ENCODE measurements around the gene TRMT11. TPM values are rescaled to one million over a fixed set of nuclear protein-coding genes. Genes with fewer than 3 reads are reported as not detected.
"Not testable (repeated sequence)": the region's sequence is repeated elsewhere in the genome, so short reads cannot be mapped to it uniquely, and the experiment has no call there.

The TRMT11 gene
- total RNA-seq, 1 donor from 2014 or later: 9.2 TPM

DNA sequence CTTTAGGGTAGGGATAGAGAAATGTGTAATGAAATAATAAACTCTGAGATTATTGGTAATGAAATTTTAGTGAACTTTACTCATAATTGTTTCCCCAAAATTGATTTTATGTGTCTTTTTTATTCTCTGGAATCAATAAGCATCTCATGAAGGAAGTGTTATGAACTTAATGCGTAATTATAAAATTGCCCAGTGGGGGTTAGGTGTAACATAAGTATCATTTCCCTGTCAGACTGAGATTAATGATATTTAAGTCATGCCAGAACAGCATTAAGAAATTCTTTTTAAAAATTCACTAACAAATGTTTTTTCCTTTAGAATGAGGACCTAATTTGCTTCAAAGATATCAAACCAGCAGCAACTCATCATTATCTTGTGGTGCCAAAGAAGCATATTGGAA is 19.8 kb upstream of the TRMT11 start:
- Histone ChIP-seq H3K9me3 (replicated peaks) (no peaks in the 10 kb centered on the region), H3K4me3 (no peak overlapping the region), H3K27me3 (ENCODE audit: low read depth) (no peaks in the 10 kb centered on the region), H3K36me3 (peaks cover 21% of the 10 kb centered on the region), H3K27ac (replicated peaks) (no peak overlapping the region), H3K4me1 (peaks cover 11% of the 10 kb centered on the region)
- DNase-seq: no peak
- TF ChIP-seq, protein P1, sequence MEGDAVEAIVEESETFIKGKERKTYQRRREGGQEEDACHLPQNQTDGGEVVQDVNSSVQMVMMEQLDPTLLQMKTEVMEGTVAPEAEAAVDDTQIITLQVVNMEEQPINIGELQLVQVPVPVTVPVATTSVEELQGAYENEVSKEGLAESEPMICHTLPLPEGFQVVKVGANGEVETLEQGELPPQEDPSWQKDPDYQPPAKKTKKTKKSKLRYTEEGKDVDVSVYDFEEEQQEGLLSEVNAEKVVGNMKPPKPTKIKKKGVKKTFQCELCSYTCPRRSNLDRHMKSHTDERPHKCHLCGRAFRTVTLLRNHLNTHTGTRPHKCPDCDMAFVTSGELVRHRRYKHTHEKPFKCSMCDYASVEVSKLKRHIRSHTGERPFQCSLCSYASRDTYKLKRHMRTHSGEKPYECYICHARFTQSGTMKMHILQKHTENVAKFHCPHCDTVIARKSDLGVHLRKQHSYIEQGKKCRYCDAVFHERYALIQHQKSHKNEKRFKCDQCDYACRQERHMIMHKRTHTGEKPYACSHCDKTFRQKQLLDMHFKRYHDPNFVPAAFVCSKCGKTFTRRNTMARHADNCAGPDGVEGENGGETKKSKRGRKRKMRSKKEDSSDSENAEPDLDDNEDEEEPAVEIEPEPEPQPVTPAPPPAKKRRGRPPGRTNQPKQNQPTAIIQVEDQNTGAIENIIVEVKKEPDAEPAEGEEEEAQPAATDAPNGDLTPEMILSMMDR (IDR thresholded peaks at IDR 0.05; ENCODE audit: borderline replicate concordance): no peak
- intact Hi-C loops (cut with micrococcal nuclease): loop anchor here (10.0 kb wide), 1 partner anchor 662 kb away; the partner anchor contains the start of gene HDDC2

DNA sequence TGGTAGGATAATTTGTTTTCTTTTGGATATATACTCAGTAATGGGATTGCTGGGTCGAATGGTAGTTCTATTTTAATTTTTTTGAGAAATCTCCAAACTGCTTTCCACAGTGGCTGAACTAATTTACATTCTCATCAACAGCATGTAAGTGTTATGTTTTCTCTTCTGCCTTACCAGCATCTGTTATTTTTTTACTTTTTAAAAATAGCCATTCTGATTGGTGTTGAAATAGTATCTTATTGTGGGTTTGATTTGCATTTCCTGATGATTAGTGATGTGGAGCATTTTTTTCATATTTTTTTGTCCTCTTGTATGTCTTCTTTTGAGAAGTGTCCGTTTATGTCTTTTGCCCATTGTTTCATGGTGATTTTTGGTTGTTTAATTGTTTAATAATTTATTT is 17.8 kb upstream of the TRMT11 start:
- Histone ChIP-seq H3K27ac (replicated peaks) (no peak overlapping the region), H3K36me3 (peaks cover 21% of the 10 kb centered on the region), H3K4me3 (no peak overlapping the region), H3K9me3 (replicated peaks) (no peaks in the 10 kb centered on the region), H3K4me1 (peaks cover 4% of the 10 kb centered on the region), H3K27me3 (ENCODE audit: low read depth) (no peaks in the 10 kb centered on the region)
- TF ChIP-seq, protein P1 (IDR thresholded peaks at IDR 0.05; ENCODE audit: borderline replicate concordance): no peak
- DNase-seq: no peak
- intact Hi-C loops (cut with micrococcal nuclease): loop anchor here (10.0 kb wide), 1 partner anchor 664 kb away; the partner anchor contains the start of gene HDDC2

DNA sequence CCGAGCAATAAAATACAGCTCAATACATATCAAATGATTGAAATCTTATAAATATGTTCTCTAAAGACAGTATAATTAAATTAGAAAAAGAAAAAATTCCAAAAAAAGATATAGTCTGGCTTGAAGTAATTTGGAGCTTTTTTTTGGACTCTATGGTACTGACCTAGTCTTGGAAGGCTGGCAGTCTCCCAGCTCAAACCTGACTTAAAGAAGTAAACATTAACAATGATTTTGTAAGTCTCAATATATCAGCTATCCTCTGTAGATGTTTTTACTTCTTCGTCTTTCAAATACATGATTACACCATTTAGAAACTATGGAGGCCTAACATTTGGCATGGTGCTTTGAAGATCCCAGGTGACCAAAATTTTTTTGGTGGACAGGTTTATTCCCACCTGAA is 15.6 kb upstream of the TRMT11 start:
- no peak for DNase-seq
- no peak overlapping the region for H3K27ac ChIP-seq (replicated peaks)
- H3K9me3 ChIP-seq (replicated peaks): no peaks in the 10 kb centered on the region
- intact Hi-C loops (cut with micrococcal nuclease): no loop called here
- H3K4me3 ChIP-seq: no peak overlapping the region
- TF ChIP-seq, protein P1 (IDR thresholded peaks at IDR 0.05; ENCODE audit: borderline replicate concordance): no peak
- H3K4me1 ChIP-seq: no peaks in the 10 kb centered on the region
- H3K27me3 ChIP-seq (ENCODE audit: low read depth): no peaks in the 10 kb centered on the region
- H3K36me3 ChIP-seq: peaks cover 30% of the 10 kb centered on the region

DNA sequence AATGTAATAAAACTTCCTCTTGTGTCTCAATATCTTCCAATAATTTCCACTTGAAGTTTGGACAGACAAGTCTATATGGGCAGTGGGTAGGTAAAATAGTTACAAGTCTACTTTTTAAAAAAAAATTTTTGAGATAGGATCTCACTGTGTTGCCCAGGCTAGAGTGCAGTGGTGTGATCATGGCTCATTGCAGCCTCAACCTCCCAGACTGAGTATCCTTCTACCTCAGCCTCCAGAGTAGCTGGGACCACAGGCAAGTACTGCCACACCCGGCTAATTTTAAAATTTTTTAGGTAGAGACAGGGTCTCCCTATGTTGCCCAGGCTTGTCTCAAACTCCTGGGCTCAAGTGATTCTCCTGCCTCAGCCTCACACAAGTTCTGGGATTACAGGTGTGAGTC is 13.9 kb upstream of the TRMT11 start:
- intact Hi-C loops (cut with micrococcal nuclease); DNase-seq; H3K9me3 ChIP-seq (replicated peaks); H3K27ac ChIP-seq (replicated peaks); H3K4me3 ChIP-seq; H3K27me3 ChIP-seq (ENCODE audit: low read depth); H3K4me1 ChIP-seq: not testable (repeated sequence)
- H3K36me3 ChIP-seq: peaks cover 23% of the 10 kb centered on the region

DNA sequence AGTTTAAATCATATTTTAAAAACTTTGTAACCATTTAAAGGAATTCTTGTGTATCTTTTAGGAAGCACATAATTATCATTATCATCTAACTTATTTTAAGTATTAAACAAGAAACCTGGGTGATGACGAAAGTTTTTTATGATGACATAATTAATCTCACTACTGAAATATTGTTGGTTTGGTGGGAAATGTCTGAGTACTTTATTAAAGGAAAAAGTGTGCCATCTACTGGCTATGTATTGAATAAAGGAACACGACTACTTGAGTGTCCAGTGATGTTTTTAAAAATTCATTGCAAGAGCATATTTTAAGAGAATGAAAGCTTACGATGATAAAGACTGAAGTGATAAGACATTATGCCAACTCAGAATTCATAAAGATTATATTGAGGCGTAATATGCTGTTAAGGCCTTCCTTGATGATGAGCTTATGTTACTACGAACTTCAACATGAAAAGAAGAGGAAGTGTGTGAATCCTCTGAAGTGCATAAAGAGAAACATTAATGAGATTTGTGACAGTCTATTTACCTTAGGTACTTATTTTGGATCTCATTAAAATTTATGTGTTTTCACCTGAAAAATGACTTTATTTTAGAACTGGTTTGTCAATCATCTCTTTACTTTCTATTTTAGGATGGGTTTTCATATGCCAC is 12.0 kb upstream of the TRMT11 start:
- Histone ChIP-seq H3K4me1 (no peaks in the 10 kb centered on the region), H3K27me3 (ENCODE audit: low read depth) (no peaks in the 10 kb centered on the region), H3K36me3 (peaks cover 10% of the 10 kb centered on the region), H3K9me3 (replicated peaks) (no peaks in the 10 kb centered on the region), H3K27ac (replicated peaks) (no peak overlapping the region), H3K4me3 (no peak overlapping the region)
- DNase-seq: no peak
- TF ChIP-seq, protein P1 (IDR thresholded peaks at IDR 0.05; ENCODE audit: borderline replicate concordance): peak; percentile 68
- intact Hi-C loops (cut with micrococcal nuclease): no loop called here

DNA sequence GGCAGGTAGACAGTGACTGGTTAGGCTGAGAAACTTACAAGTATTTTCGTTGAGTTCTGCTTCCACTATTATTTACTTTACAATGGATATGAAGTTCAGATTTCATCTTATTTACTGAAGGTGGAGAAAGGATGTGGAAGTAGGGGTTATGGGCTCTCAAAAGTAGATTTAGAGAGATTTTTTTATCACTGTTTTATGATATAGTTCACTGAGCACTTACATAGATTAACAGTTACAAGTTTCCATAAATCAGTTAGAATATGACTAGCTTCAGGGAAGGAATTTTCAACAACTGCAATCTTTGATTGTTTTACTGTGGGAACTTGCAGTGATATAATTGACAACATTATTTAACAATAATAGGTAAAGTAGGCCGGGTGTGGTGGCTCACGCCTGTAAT is 7.2 kb upstream of the TRMT11 start:
- H3K4me1 ChIP-seq: no peaks in the 10 kb centered on the region
- H3K36me3 ChIP-seq: peaks cover 10% of the 10 kb centered on the region
- TF ChIP-seq, protein P1 (IDR thresholded peaks at IDR 0.05; ENCODE audit: borderline replicate concordance): no peak
- intact Hi-C loops (cut with micrococcal nuclease): no loop called here
- DNase-seq: no peak
- no peaks in the 10 kb centered on the region for H3K27me3 ChIP-seq (ENCODE audit: low read depth)
- H3K9me3 ChIP-seq (replicated peaks): no peaks in the 10 kb centered on the region
- H3K4me3 ChIP-seq: no peak overlapping the region
- no peak overlapping the region for H3K27ac ChIP-seq (replicated peaks)

Data from left ventricle myocardium inferior (tissue), 1 donor.